ENCODE results near the gene SLC27A3.

SLC27A3 gene

GRCh38 chr1:153783233-153784190 lies 8.3 kb downstream of the SLC27A3 start:
- DNase-seq = peak; percentile 97

- no peak for DNase-seq
Observed at GRCh38 chr1:153786038-153786790, 11.0 kb downstream of the SLC27A3 start.

- no peak for DNase-seq
Observed at GRCh38 chr1:153789478-153790034, 14.3 kb downstream of the SLC27A3 start.

GRCh38 chr1:153790313-153790965 lies 15.2 kb downstream of the SLC27A3 start:
- DNase-seq = no peak

GRCh38 chr1:153790966-153791647 lies 15.9 kb downstream of the SLC27A3 start:
- DNase-seq = no peak

GRCh38 chr1:153791648-153792253 lies 16.5 kb downstream of the SLC27A3 start:
- DNase-seq = no peak

- no peak for DNase-seq
Observed at GRCh38 chr1:153792631-153793041, 17.4 kb downstream of the SLC27A3 start.

- DNase-seq = no peak
Observed at GRCh38 chr1:153793261-153793972, 18.2 kb downstream of the SLC27A3 start.

- DNase-seq = no peak
Observed at GRCh38 chr1:153793973-153794615, 18.9 kb downstream of the SLC27A3 start.

- no peak for DNase-seq
Observed at GRCh38 chr1:153794624-153795329, 19.6 kb downstream of the SLC27A3 start.

- DNase-seq = no peak
Observed at GRCh38 chr1:153795330-153795837, 20.2 kb downstream of the SLC27A3 start.

GRCh38 chr1:153795934-153796785 lies 21.0 kb downstream of the SLC27A3 start:
- DNase-seq = no peak

- peak; percentile 84 for DNase-seq
Observed at GRCh38 chr1:153796786-153797659, 21.8 kb downstream of the SLC27A3 start.

GRCh38 chr1:153798468-153798780 lies 23.2 kb downstream of the SLC27A3 start:
- no peak for DNase-seq

GRCh38 chr1:153799016-153799415 lies 23.8 kb downstream of the SLC27A3 start:
- DNase-seq = no peak

GRCh38 chr1:153799566-153800465 lies 24.6 kb downstream of the SLC27A3 start:
- no peak for DNase-seq

- DNase-seq = no peak
Observed at GRCh38 chr1:153800516-153800915, 25.3 kb downstream of the SLC27A3 start.

All from 8988T (cell line).